Subcutaneous abdominal adipose tissue (tissue), 5 donors: ENCODE results near the gene IL23A.
"Not testable (repeated sequence)": the region's sequence is repeated elsewhere in the genome, so short reads cannot be mapped to it uniquely, and the experiment has no call there.

ENCODE experiments used
- H3K27ac ChIP-seq: one replicate; pipeline ENCODE4 v1.7.0; 2013; ENCODE audit warnings: low read depth, mild to moderate bottlenecking, inconsistent platforms, low read length, moderate library complexity
- H3K27me3 ChIP-seq, 5 donors: one replicate each; pipeline ENCODE4 v1.7.0; 2013; ENCODE audit warnings: low read length in 5 of 5, inconsistent platforms in 1 of 5; ENCODE audit not compliant: control insufficient read depth in 5 of 5, insufficient read depth in 4 of 5
- H3K36me3 ChIP-seq, 5 donors: one replicate each; pipeline ENCODE4 v1.7.0; 2013; ENCODE audit warnings: low read length in 5 of 5; ENCODE audit not compliant: control insufficient read depth in 5 of 5, insufficient read depth in 5 of 5
- H3K4me1 ChIP-seq, 5 donors: one replicate each; pipeline ENCODE4 v1.7.0; 2013; ENCODE audit warnings: low read length in 5 of 5, mild to moderate bottlenecking in 3 of 5, moderate library complexity in 1 of 5; ENCODE audit not compliant: control insufficient read depth in 5 of 5, insufficient read depth in 5 of 5
- H3K4me3 ChIP-seq, 5 donors: one replicate each; pipeline ENCODE4 v1.7.0; 2013; ENCODE audit warnings: low read length in 5 of 5, low read depth in 1 of 5
- H3K9ac ChIP-seq, 5 donors: one replicate each; pipeline ENCODE4 v1.7.0; 2013; ENCODE audit warnings: low read length in 5 of 5, mild to moderate bottlenecking in 4 of 5, moderate library complexity in 3 of 5
- H3K9me3 ChIP-seq, 5 donors: one replicate each; pipeline ENCODE4 v1.7.0; 2013; ENCODE audit warnings: low read length in 5 of 5; ENCODE audit not compliant: control insufficient read depth in 5 of 5
- donor health status: healthy.
- donor health status: healthy.
- donor health status: healthy.
- donor health status: healthy.
- donor health status: healthy.

IL23A gene

DNA sequence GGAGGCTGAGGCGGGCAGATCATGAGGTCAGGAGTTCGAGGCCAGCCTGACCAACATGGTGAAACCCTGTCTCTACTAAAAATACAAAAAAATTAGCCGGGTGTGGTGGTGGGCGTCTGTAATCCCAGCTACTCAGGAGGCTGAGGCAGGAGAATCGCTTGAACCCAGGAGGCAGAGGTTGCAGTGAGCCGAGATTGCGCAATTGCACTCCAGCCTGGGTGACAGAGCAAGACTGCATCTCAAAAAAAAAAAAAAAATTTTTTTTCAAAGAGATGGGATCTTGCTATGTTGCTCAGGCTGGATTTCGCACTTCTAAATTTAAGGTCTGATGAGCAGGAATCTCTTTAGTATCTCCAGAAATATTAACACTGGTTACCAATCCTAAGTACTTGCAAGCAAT, 17.1 kb upstream of the IL23A start:
- H3K4me3 ChIP-seq, H3K9ac ChIP-seq, H3K9me3 ChIP-seq, H3K4me1 ChIP-seq, H3K27me3 ChIP-seq, H3K27ac ChIP-seq: not testable (repeated sequence)
- peaks cover 39 to 76% (median 65%) of the 10 kb centered on the region in 5 donors for H3K36me3 ChIP-seq

DNA sequence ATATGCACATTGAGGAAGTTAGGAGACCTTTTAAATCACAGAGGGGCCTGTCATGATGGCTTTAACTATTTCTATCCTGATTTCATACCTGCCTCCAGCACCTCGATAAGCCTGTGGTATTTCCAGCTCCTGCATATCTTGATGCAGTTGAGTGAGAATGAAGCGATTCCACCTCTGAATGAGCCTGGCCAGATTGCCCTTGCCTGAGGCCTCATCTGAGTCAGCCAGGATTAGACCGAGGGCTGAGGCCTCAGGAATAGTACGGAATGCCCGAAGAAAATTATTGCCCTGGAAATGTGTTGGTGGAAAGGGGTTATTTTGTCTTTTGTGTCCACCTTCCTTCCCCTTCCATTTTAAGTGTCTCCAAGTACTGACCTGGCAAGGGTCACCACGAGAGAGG, 14.5 kb upstream of the IL23A start:
- Histone ChIP-seq H3K4me3 (no peak overlapping the region), H3K36me3 (peaks cover 36 to 85% (median 80%) of the 10 kb centered on the region in 5 donors), H3K4me1 (peaks cover 0 to 9% (median 4%) of the 10 kb centered on the region in 5 donors), H3K27ac (no peak overlapping the region), H3K27me3 (no peaks in the 10 kb centered on the region), H3K9me3 (no peaks in the 10 kb centered on the region), H3K9ac (no peak overlapping the region)

DNA sequence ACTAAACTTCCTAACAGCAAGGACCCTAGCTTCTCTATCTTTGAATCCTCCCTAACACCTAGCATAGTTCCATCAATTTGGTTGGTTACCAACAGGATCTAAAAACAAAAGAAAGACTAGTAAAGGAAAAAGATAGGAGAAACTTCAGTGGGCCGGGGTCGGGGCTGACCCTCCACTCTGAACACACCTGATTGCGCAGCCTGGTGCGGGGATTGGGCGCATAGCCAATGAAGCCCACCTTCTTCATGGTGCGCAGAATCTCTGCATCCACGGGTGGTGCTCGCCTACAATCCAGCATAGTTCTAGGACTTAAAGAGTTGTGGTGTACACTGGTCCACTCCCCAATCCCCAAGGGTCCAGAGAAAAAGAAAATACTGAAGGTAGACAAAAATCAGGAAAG, 12.6 kb upstream of the IL23A start:
- peaks cover 32 to 71% (median 70%) of the 10 kb centered on the region in 5 donors for H3K36me3 ChIP-seq

DNA sequence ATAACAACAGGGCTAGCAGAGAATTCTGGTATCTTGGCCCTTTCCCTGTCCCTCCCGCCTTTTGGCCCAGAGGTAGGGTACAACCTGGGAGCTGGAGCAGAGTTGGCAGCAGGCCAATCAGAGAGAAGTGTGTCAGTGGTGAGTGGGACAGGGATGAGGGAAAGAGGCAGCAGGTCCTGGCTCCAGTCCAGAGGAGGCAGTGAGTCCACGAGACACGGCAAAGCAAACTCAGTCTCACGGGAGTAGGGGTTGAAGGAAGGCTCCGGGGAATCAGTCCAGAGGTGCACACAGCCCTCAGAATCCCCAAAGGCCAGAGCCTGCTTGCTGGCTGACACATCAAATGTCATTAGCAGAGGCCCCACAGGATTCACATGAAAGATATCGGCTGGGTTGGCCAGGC, 12.2 kb upstream of the IL23A start:
- Histone ChIP-seq H3K4me3 (no peak overlapping the region), H3K27ac (no peak overlapping the region), H3K9ac (no peak overlapping the region), H3K27me3 (no peaks in the 10 kb centered on the region), H3K36me3 (peaks cover 32 to 71% (median 70%) of the 10 kb centered on the region in 5 donors), H3K4me1 (peaks cover 0 to 9% (median 4%) of the 10 kb centered on the region in 5 donors), H3K9me3 (no peaks in the 10 kb centered on the region)

More for the DNA sequence above, 12.6 kb upstream of the IL23A start:
- H3K9ac ChIP-seq: no peak overlapping the region
- no peaks in the 10 kb centered on the region for H3K27me3 ChIP-seq
- H3K27ac ChIP-seq: no peak overlapping the region
- peaks cover 0 to 9% (median 4%) of the 10 kb centered on the region in 5 donors for H3K4me1 ChIP-seq
- no peak overlapping the region for H3K4me3 ChIP-seq
- no peaks in the 10 kb centered on the region for H3K9me3 ChIP-seq

DNA sequence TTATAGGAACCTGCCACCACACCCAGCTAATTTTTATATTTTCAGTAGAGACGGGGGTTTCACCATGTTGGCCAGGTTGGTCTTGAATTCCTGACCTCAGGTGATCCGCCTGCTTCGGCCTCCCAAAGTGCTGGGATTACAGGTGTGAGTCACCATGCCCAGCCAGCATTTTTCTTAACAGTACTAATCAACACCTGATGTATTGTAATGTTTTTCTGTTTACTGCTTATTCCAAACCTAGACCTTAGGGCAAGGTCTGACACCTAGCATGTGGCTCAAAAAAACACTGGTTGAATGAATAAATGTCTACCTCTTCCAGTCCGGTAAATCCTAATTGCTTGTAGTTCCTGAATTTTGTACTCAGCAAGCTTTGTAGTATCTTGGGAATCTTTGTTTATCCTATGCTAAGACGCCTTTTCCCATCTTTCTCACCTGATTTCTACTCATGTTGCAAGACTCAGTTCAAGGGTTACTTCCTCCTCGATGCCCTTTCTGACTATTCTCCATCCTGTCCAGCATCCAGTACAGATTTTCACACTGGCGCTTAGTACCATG, 7.7 kb upstream of the IL23A start:
- Histone ChIP-seq H3K4me3 (no peak overlapping the region), H3K27me3 (no peaks in the 10 kb centered on the region), H3K27ac (no peak overlapping the region), H3K9ac (no peak overlapping the region), H3K4me1 (peaks cover 5 to 29% (median 22%) of the 10 kb centered on the region in 5 donors), H3K36me3 (peaks cover 6 to 28% (median 27%) of the 10 kb centered on the region in 5 donors), H3K9me3 (no peaks in the 10 kb centered on the region)

DNA sequence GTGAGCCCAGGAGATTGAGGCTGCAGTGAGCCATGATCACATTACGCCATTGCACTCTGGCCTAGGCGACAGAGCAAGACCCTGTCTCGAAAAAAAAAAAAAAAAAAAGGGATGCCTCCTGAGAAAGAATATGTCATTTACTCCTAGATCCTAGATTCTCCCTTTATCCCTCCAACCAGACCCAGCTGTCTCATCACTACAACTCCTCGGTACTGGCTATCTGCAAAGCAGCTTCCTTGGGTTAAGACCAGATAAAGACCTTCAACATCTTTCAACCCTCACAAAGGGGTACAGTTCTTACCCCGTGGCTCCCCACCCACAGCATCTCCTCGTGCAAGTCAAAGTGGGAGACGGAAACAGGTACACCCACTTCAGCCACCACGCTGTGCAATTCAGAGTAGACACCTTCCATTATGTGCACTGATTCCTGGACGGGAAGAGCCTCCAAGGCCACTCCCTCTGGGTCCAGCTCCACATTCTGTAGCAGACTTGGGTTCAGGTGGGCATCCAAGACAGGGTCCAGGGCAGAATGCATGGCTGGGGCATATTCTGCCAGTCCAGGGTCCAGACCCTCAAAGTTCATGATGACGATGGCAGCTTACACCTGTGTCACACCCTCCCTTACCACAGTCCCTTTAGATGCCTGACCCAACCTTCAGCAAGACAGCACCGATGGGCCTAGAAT, 6.0 kb upstream of the IL23A start:
- H3K9ac ChIP-seq: peak overlapping the region; percentile 87 to 98 (median 92)
- peaks cover under 1 to 12% (median 11%) of the 10 kb centered on the region in 5 donors for H3K36me3 ChIP-seq
- peak overlapping the region; percentile 99 for H3K27ac ChIP-seq
- no peaks in the 10 kb centered on the region for H3K27me3 ChIP-seq
- H3K4me3 ChIP-seq: peak overlapping the region; percentile 78 to 92 (median 83)
- no peaks in the 10 kb centered on the region for H3K9me3 ChIP-seq
- H3K4me1 ChIP-seq: peaks cover 5 to 21% (median 18%) of the 10 kb centered on the region in 5 donors

DNA sequence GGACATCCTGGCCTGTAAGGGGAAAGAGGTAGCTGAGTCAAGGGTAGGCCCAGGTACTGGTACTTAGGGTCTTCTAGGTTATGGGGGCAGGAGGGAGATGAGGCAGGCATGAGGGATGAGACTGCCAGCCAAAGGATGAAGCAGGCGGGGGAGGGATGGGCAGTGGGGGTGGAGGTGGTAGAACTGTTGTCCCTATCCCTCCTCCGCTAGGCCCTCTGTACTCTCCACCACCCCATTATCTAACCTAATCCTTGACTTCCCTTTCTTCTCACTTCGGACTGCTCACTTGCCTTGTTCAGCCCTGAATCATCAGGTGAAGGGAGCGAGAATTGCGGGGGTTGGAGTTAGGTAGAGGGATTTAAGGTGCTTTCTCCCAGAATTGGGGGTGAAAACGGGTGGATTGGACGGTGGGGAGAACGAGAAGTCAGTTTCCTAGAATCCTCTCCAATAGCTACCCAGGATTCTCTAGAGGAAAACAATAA, 5.4 kb upstream of the IL23A start:
- H3K4me3 ChIP-seq: peak overlapping the region; percentile 78 to 92 (median 83)
- H3K27ac ChIP-seq: peak overlapping the region; percentile 99
- H3K27me3 ChIP-seq: no peaks in the 10 kb centered on the region
- H3K4me1 ChIP-seq: peaks cover 5 to 21% (median 18%) of the 10 kb centered on the region in 5 donors
- peaks cover 0 to 6% (median 5%) of the 10 kb centered on the region in 5 donors for H3K36me3 ChIP-seq
- no peaks in the 10 kb centered on the region for H3K9me3 ChIP-seq
- peak overlapping the region; percentile 87 to 98 (median 92) for H3K9ac ChIP-seq

DNA sequence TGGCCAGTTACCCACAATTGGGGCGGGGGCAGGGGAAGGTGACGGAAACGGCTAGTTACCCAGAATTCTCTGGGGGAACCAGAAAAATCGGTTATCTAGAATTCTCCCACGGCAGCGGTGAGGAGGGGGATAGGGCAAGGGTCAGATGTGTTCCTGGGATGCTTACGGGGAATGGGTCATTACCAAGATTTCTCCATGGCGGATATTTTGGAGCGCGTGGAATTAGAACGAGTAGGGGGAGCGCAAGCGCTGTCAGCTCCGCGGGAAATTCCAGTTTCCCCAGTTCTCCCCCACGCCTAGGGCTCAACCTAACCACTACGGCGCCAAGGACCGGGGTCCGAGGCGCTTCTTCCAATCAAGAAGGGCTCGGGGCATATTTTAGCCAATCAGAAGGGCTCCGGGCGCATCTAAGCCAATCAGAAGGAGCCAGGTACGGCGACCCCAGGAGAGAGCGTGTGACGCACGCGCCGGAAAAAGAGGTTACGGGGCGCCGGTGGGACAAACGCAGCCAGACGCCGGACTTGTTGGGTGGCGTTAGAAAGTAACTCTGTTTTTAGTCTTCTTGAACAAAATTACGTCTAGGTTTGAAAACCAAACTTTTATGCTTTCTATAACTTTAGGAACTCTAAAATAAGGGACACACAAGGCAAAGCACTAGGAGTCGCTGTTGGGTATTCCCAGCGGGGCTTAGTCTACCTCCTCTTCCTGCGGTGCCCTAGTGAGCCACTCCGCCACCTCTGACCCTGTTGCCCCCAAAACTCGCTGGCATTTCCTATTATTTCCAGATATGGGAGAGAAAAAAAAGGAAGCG, 4.8 kb upstream of the IL23A start, which contains the start of gene PAN2:
Gene PAN2, minus strand, starts transcription at position 322 of the 811 bp plus-strand sequence. CDS start 906 bp downstream, outside the sequence.
- Histone ChIP-seq H3K9ac (peak within 1 kb of the TSS; percentile 87 to 99 (median 92)), H3K27me3 (no peaks in the 10 kb centered on the region), H3K9me3 (no peaks in the 10 kb centered on the region), H3K4me3 (peak within 1 kb of the TSS; percentile 78 to 92 (median 83)), H3K36me3 (no peaks in the 10 kb centered on the region), H3K27ac (peak within 1 kb of the TSS; percentile 99), H3K4me1 (peaks cover 5 to 25% (median 20%) of the 10 kb centered on the region in 5 donors)

DNA sequence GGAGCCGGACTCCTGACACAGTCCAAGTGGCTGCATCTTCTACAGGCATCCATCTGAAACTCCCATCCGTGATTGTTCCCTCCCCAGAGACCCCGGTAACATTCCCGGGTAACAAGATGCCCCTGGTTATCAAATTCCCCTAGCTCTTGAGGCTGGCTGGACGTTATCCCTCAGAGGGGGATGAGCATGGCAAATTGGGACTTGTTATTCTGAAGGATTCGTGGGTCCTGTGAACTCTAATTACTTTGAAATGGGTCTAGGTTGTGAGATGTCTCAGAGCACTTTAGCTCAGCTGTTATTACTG, 4.2 kb upstream of the IL23A start:
- peak overlapping the region; percentile 99 for H3K27ac ChIP-seq
- H3K9me3 ChIP-seq: no peaks in the 10 kb centered on the region
- H3K9ac ChIP-seq: peak overlapping the region; percentile 87 to 99 (median 92)
- peaks cover 5 to 28% (median 22%) of the 10 kb centered on the region in 5 donors for H3K4me1 ChIP-seq
- H3K4me3 ChIP-seq: peak overlapping the region; percentile 78 to 92 (median 83)
- H3K36me3 ChIP-seq: no peaks in the 10 kb centered on the region
- H3K27me3 ChIP-seq: no peaks in the 10 kb centered on the region
